ENCODE measurements around the gene DRAXIN. TPM values are rescaled to one million over a fixed set of nuclear protein-coding genes. Genes with fewer than 3 reads are reported as not detected.

DRAXIN gene
- polyA plus RNA-seq, 1 donor (not counting 4 experiments of a cell fraction or from before 2014, with no cell fraction given): not detected

- no peaks in the 10 kb centered on the region for H3K9me3 ChIP-seq (ENCODE audit: control insufficient read depth, low read depth, low read length)
- no peak overlapping the region for H3K27ac ChIP-seq (ENCODE audit: control insufficient read depth, insufficient read depth, low read length)
- DNase-seq (ENCODE audit: low read depth, low spot score) (no peak), FAIRE-seq (no peak)
- H3K79me2 ChIP-seq (ENCODE audit: control insufficient read depth, insufficient read depth, low read length): no peaks in the 10 kb centered on the region
- H3K9ac ChIP-seq (ENCODE audit: control insufficient read depth, extremely low read depth, insufficient read depth, low read length): no peak overlapping the region
- H4K20me1 ChIP-seq (ENCODE audit: control insufficient read depth, extremely low read depth, insufficient read depth, low read length): no peaks in the 10 kb centered on the region
- H3K9me1 ChIP-seq (ENCODE audit: control insufficient read depth, extremely low read depth, insufficient read depth, low read length): no peaks in the 10 kb centered on the region
- no peak overlapping the region for H2AFZ ChIP-seq (ENCODE audit: control insufficient read depth, low read length)
- H3K4me3 ChIP-seq (ENCODE audit: control insufficient read depth in 2 of 3, extremely low read depth in 1 of 3, insufficient read depth in 2 of 3, low read depth in 1 of 3, low read length in 3 of 3): no peak overlapping the region
- peaks cover 13 to 15% of the 10 kb centered on the region in 2 experiments for H3K36me3 ChIP-seq (ENCODE audit: control insufficient read depth in 2 of 2, extremely low read depth in 1 of 2, insufficient read depth in 2 of 2, low read length in 2 of 2)
- H3K4me2 ChIP-seq (ENCODE audit: control insufficient read depth, extremely low read depth, insufficient read depth, low read depth, low read length): no peak overlapping the region
- H3K27me3 ChIP-seq (ENCODE audit: control insufficient read depth, extremely low read depth, insufficient read depth, low read length): no peaks in the 10 kb centered on the region
- H3K4me1 ChIP-seq (ENCODE audit: control insufficient read depth, extremely low read depth, insufficient read depth, low read length): no peaks in the 10 kb centered on the region
- TF ChIP-seq EZH2 (IDR thresholded peaks at IDR 0.05; ENCODE audit: low read length) (no peak), CTCF (optimal IDR thresholded peaks at IDR 0.05 in 1 of 3, IDR thresholded peaks at IDR 0.05 in 1 of 3, conservative IDR thresholded peaks at IDR 0.05 in 1 of 3; ENCODE audit: extremely low read depth in 1 of 3, insufficient read depth in 2 of 3, low read length in 3 of 3) (no peak)
- dilution Hi-C loops (cut with MboI; ENCODE audit: extremely low pct_ligation_motif_present, low sequenced_read_pairs): no loop called here
These were observed 16.2 kb upstream of the DRAXIN start for GRCh38 chr1:11675325-11675724.

DNA sequence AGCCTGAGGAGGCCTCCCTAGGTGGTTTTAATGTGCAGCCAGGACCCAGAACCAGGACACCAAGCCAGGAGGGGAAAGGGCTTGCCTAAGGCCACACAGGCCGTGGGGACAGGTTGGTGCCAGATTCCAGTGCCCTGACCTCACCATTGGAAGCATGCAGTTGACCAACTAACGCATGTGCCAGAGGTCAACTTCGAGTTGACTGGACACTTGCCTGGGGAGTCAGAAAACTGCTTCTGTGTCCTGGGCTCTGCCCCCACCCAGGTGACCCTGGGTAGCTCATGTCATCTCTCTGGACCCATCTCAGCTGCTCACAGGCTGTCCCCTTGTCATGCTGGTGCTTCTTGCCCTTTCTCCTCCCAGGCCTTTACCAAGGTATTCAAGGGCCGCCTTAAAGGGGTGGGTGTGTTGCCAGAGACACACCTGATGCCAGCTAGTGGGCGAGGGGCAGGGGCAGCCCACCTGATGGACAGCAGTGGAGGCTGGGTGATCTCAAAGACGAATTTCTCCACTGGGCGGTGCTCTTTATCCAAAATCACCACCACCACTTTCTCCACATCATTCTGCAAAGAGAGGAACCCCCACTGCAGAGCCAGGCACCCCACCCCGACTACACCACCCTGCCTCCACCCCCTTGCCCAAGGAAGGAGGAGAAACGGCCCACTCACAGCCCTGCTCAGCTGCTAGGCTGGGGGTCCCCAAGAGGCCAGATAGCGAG, 15.0 kb upstream of the DRAXIN start:
- Histone ChIP-seq H3K27me3 (ENCODE audit: control insufficient read depth, extremely low read depth, insufficient read depth, low read length) (no peaks in the 10 kb centered on the region), H3K79me2 (ENCODE audit: control insufficient read depth, insufficient read depth, low read length) (no peaks in the 10 kb centered on the region), H3K27ac (ENCODE audit: control insufficient read depth, insufficient read depth, low read length) (no peak overlapping the region), H3K4me1 (ENCODE audit: control insufficient read depth, extremely low read depth, insufficient read depth, low read length) (no peaks in the 10 kb centered on the region), H4K20me1 (ENCODE audit: control insufficient read depth, extremely low read depth, insufficient read depth, low read length) (no peaks in the 10 kb centered on the region), H3K4me2 (ENCODE audit: control insufficient read depth, extremely low read depth, insufficient read depth, low read depth, low read length) (no peak overlapping the region), H3K36me3 (ENCODE audit: control insufficient read depth in 2 of 2, extremely low read depth in 1 of 2, insufficient read depth in 2 of 2, low read length in 2 of 2) (peaks cover 13 to 15% of the 10 kb centered on the region in 2 experiments), H2AFZ (ENCODE audit: control insufficient read depth, low read length) (no peak overlapping the region), H3K9ac (ENCODE audit: control insufficient read depth, extremely low read depth, insufficient read depth, low read length) (no peak overlapping the region), H3K9me3 (ENCODE audit: control insufficient read depth, low read depth, low read length) (no peaks in the 10 kb centered on the region), H3K4me3 (ENCODE audit: control insufficient read depth in 2 of 3, extremely low read depth in 1 of 3, insufficient read depth in 2 of 3, low read depth in 1 of 3, low read length in 3 of 3) (no peak overlapping the region), H3K9me1 (ENCODE audit: control insufficient read depth, extremely low read depth, insufficient read depth, low read length) (no peaks in the 10 kb centered on the region)
- TF ChIP-seq CTCF (optimal IDR thresholded peaks at IDR 0.05 in 1 of 3, IDR thresholded peaks at IDR 0.05 in 1 of 3, conservative IDR thresholded peaks at IDR 0.05 in 1 of 3; ENCODE audit: extremely low read depth in 1 of 3, insufficient read depth in 2 of 3, low read length in 3 of 3): peak in 1 of 3 experiments; percentile 25
- no peak for TF ChIP-seq EZH2 (IDR thresholded peaks at IDR 0.05; ENCODE audit: low read length)
- DNase-seq (ENCODE audit: low read depth, low spot score) (no peak), FAIRE-seq (no peak)
- dilution Hi-C loops (cut with MboI; ENCODE audit: extremely low pct_ligation_motif_present, low sequenced_read_pairs): no loop called here
